OCI-LY7 (cell line): ENCODE data around the gene LEFTY2. TPM values are rescaled to one million over a fixed set of nuclear protein-coding genes. Genes with fewer than 3 reads are reported as not detected.

Source experiments
- BruUV-seq: library from RNA; stranded (reverse); fragments of 400-500 nt; replicated peaks from 2 replicates; lab custom pipeline; 2021; lab: Mats Ljungman, UMichigan
- CTCF ChIA-PET: fragments of 300-600 bp; sonication (Branson Sonifier 250); formaldehyde crosslinking; loops from one replicate; lab custom pipeline; 2022; ENCODE audit warnings: antibody characterized with exemption; ENCODE audit not compliant: unreplicated experiment; lab: Charles Lee
- POLR2A ChIA-PET: fragments of 300-600 bp; sonication (Branson Sonifier 250); formaldehyde crosslinking; loops from one replicate; lab custom pipeline; 2022; ENCODE audit warnings: antibody characterized with exemption; lab: Charles Lee
- DNase-seq: peaks from one replicate; pipeline ENCODE4 v3.0.0-alpha.2; 2015; ENCODE audit warnings: low spot score
- H2AFZ ChIP-seq: fragments of 200-600 bp; sonication (generic), shearing (Covaris generic); 2 replicates; pipeline ENCODE4 v1.6.1; 2014; ENCODE audit warnings: mild to moderate bottlenecking, antibody characterized with exemption, low read length, moderate library complexity
- H3K27ac ChIP-seq: fragments of 200-600 bp; sonication (generic); 2 replicates; pipeline ENCODE4 v1.5.1; 2014; ENCODE audit warnings: mixed run types, low read depth, mild to moderate bottlenecking, moderate library complexity, low read length, inconsistent platforms; ENCODE audit not compliant: poor library complexity, severe bottlenecking
- H3K36me3 ChIP-seq: fragments of 200-600 bp; sonication (generic); 2 replicates; pipeline ENCODE4 v1.6.1; 2014; ENCODE audit warnings: mild to moderate bottlenecking, antibody characterized with exemption, low read length, moderate library complexity, mixed read lengths; ENCODE audit not compliant: insufficient read depth
- H3K4me1 ChIP-seq: fragments of 200-600 bp; sonication (generic); 2 replicates; pipeline ENCODE4 v1.5.1; 2014; ENCODE audit warnings: mild to moderate bottlenecking, low read length; ENCODE audit not compliant: insufficient read depth, poor library complexity, severe bottlenecking
- H3K4me2 ChIP-seq: fragments of 200-600 bp; sonication (generic); 2 replicates; pipeline ENCODE4 v1.6.1; 2014; ENCODE audit warnings: mild to moderate bottlenecking, low read length
- H3K4me3 ChIP-seq: fragments of 200-600 bp; sonication (generic); 2 replicates; pipeline ENCODE4 v1.5.1; 2014; ENCODE audit warnings: mild to moderate bottlenecking, low read depth, low read length; ENCODE audit not compliant: poor library complexity, severe bottlenecking
- H3K79me2 ChIP-seq: fragments of 200-600 bp; sonication (generic); 2 replicates; pipeline ENCODE4 v1.6.1; 2016; ENCODE audit warnings: low read depth, mild to moderate bottlenecking, low read length, moderate library complexity, mixed read lengths; ENCODE audit not compliant: insufficient read depth
- H3K9me2 ChIP-seq: fragments of 200-600 bp; sonication (generic); 2 replicates; pipeline ENCODE4 v1.6.1; 2016; ENCODE audit warnings: mild to moderate bottlenecking, low read length, mixed read lengths; ENCODE audit not compliant: insufficient read depth
- H3K9me3 ChIP-seq: fragments of 200-600 bp; sonication (generic); 2 replicates; pipeline ENCODE4 v1.6.1; 2014; ENCODE audit warnings: mild to moderate bottlenecking, mixed run types, low read length, mixed read lengths
- H4K20me1 ChIP-seq: fragments of 200-600 bp; sonication (generic); 2 replicates; pipeline ENCODE4 v1.6.1; 2014; ENCODE audit warnings: mild to moderate bottlenecking, antibody characterized with exemption, low read length, moderate library complexity, mixed read lengths; ENCODE audit not compliant: insufficient read depth
- CTCF ChIP-seq: fragments of 200-600 bp; sonication (generic); conservative IDR thresholded peaks from 2 replicates; pipeline ENCODE4 v1.5.1; 2014; ENCODE audit warnings: mild to moderate bottlenecking, antibody characterized with exemption, low read length, moderate library complexity, mixed read lengths
- EZH2phosphoT487 ChIP-seq: fragments of 200-600 bp; sonication (generic); IDR thresholded peaks from 2 replicates; pipeline ENCODE4 v1.6.1; 2018; ENCODE audit warnings: low read depth, borderline replicate concordance, mild to moderate bottlenecking, mixed run types, antibody characterized with exemption, low read length, moderate library complexity, mixed read lengths
- intact Hi-C: fragments of 100-400 bp; cut with micrococcal nuclease; formaldehyde crosslinking; loops from one replicate; pipeline ENCODE4 v1.10.0; 2022; ENCODE audit not compliant: unreplicated experiment
- total RNA-seq, 2 experiments: library from RNA; depleted of rRNA in 1 of 2; stranded (reverse); fragments of >200 nt in 1 of 2; shearing (Covaris generic) in 1 of 2; gene quantifications; 2 replicates each; pipeline ENCODE4 v1.2.3, GENCODE V29; 2014 to 2022

Gene LEFTY2
- total RNA-seq, 2 experiments from 2014 or later: 3.8 to 7.3 TPM

DNA sequence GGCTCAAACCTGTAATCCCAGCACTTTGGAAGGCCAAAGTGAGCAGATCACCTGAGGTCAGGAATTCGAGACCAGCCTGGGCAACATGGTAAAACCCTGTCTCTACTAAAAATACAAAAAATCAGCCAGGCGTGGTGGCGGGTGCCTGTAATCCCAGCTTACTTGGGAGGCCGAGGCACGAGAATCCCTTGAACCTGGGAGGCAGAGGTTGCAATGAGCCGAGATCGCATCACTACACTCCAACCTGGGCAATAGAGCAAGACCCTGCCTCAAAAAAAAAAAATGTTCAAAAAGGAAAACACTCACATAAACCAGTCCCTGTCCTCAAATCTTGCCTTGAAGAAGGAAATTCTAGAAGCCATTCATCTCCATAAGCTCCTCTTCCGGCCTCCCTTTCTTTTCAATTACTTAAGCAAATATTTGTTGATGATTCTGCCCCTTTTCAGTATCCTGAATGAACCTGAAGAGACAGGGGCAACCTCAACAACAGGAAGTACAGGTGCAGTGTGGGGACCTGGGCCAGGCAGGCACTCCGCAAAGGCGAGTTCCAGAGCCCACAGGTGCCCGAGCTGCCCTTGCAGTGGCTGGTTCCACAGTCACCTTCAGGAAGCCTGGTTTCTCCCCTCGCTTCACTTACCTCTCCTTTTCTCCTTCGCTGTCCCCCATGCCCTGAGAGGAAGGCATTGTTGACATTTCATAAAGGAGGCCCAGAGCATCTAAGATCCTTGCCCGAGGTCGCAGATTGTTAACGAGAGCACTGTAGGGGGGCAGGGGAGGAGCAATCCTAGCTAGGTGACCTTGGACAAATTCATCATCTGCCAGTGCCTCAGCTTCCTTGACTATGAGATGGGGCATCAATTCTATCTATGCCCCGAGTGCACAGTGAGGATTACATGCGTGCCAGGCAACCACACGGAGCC is 43.2 kb downstream of the LEFTY2 start:
- no peaks in the 10 kb centered on the region for H3K9me3 ChIP-seq
- H2AFZ ChIP-seq: peak overlapping the region; percentile 87
- POLR2A ChIA-PET: interaction anchor here (0.6 to 5.0 kb wide), 16 partner anchors 9 to 541 kb away, joined by 3 to 35 read pairs (median 4); partner anchors contain the start of genes LEFTY2, PYCR2, SRP9 and TMEM63A
- no TSS peak for BruUV-seq
- peak overlapping the region; percentile 59 for H3K27ac ChIP-seq
- intact Hi-C loops: loop anchor here (1.0 kb wide), 1 partner anchor 16 kb away; the partner anchor contains the start of gene TMEM63A
- no peaks in the 10 kb centered on the region for H3K79me2 ChIP-seq
- CTCF ChIA-PET: interaction anchor here (0.5 to 1.3 kb wide), 2 partner anchors 9 to 39 kb away, joined by 3 read pairs; partner anchors contain the start of gene LEFTY1
- peaks cover 32% of the 10 kb centered on the region for H3K4me1 ChIP-seq
- peak overlapping the region; percentile 77 for H3K4me2 ChIP-seq
- no peaks in the 10 kb centered on the region for H3K9me2 ChIP-seq
- no peaks in the 10 kb centered on the region for H4K20me1 ChIP-seq
- peak overlapping the region; percentile 53 for H3K4me3 ChIP-seq
- no peak for TF ChIP-seq CTCF
- no peak for TF ChIP-seq EZH2phosphoT487
- peak; percentile 78 for DNase-seq
- no peaks in the 10 kb centered on the region for H3K36me3 ChIP-seq

DNA sequence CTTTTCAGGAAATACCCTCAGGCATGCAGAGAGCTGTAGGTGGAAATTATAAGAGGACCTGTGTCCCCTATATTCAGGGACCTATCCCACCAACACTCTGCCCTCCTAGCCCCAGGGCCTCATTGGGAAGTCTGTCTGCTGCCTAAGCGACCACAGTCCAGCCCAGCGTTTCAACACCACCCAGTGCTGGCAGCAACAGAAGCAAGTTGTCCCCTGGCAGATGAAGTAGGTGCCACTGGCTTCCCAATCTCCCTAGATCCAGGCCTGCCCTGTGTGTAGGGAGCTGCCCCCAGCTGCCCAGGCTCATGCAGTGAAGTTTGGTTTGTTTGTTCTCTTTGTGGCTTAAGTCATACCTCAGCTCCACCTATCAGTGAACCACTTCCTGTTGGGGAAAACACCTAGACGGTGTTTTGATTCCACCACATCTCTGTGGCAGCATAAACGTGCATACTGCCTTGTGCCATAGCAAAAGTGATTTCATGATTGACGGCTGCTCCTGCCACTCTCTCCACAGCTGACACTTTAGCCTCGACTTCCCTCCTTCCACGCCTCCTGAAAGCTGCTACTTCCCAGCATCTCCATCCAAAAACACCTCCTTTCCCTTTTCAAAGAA is 44.0 kb downstream of the LEFTY2 start:
- ChIA-PET POLR2A (interaction anchor here (0.6 to 5.0 kb wide), 12 partner anchors 9 to 469 kb away, joined by 3 to 35 read pairs (median 4); partner anchors contain the start of genes LEFTY2, PYCR2, SRP9 and TMEM63A), CTCF (interaction anchor here (0.5 to 1.3 kb wide), 3 partner anchors 8 to 39 kb away, joined by 3 read pairs; partner anchors contain the start of gene LEFTY1)
- Histone ChIP-seq H3K79me2 (no peaks in the 10 kb centered on the region), H3K4me3 (peak overlapping the region; percentile 53), H3K9me3 (no peaks in the 10 kb centered on the region), H2AFZ (peak overlapping the region; percentile 87; the same call in 1 of the 2 replicates), H3K4me1 (peaks cover 32% of the 10 kb centered on the region), H3K27ac (peak overlapping the region; percentile 59), H3K36me3 (no peaks in the 10 kb centered on the region), H3K4me2 (peak overlapping the region; percentile 77), H4K20me1 (no peaks in the 10 kb centered on the region), H3K9me2 (no peaks in the 10 kb centered on the region)
- DNase-seq: peak; percentile 85
- no TSS peak for BruUV-seq
- TF ChIP-seq EZH2phosphoT487 (no peak), CTCF (no peak)
- intact Hi-C loops: loop anchor here (1.0 kb wide), 1 partner anchor 15 kb away; the partner anchor contains the start of gene TMEM63A
